ENCODE results near the gene CA5B. TPM values are rescaled to one million over a fixed set of nuclear protein-coding genes. Genes with fewer than 3 reads are reported as not detected.

The CA5B gene
- total and polyA plus RNA-seq, 10 of the 15 experiments (the other 5 are each of a cell fraction or from before 2014, with no cell fraction given) = 1.2 to 6.0 (median 3.2) TPM

DNA sequence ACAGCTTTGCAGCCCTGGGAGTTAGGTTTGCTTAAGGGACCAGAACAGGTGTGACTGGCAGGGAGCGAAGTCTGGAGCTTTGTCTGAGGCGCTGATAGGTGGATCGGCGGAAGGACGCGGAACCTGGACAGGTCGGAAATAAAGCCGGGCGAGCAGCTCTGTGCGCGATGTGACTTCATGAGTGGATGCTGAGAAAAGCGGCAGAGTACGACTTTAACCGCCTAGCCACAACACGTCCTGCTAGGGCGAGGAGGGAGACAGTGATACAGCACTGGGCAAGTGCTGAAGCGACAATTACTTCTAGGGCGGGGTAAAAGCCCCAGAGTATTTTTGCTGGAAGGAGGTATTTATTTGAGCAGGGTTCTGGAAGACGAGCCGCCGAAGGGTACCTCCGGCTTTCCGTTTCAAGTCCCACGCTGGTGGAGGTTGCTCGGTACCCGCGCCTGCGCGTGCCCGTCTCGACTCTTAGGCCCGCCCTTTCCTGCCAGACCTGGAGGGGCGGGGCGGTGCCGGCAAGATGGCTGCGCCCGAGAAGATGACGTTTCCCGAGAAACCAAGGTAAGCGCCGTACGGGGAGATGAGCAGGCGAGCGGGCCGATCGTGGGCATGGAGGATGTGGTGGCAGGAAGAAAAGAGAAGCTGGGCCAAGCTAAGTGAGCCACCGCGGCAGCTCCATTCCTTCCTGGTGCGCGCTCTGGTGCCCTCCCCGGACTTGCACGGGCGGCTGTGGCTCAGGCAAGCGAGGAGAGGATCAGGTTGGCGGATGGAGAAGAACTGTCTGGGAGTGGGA lies 52.1 kb downstream of the CA5B start, which contains the start of gene ZRSR2:
Gene ZRSR2 (plus strand): TSS at position 506 of the 790 bp plus-strand sequence. CDS start 12 bp downstream, at position 518.
- peak; percentile 97 for FAIRE-seq
- intact Hi-C loops (cut with micrococcal nuclease; ENCODE audit: unreplicated experiment) = loop anchor here (2.0 to 5.0 kb wide), 2 partner anchors 65 to 113 kb away; partner anchors contain the start of gene AP1S2
- peak; percentile 58 for DNase-seq (ENCODE audit: low read depth, low spot score)
- RAD21 ChIA-PET (ENCODE audit: unreplicated experiment) = interaction anchor here (0.7 to 1.5 kb wide), 5 partner anchors 7 to 65 kb away, joined by 3 to 5 read pairs (median 4); partner anchors contain the start of gene AP1S2
- H3K4me2 ChIP-seq (ENCODE audit: control insufficient read depth, insufficient read depth) = peak within 1 kb of the TSS; percentile 72
- H3K9ac ChIP-seq (ENCODE audit: control insufficient read depth, insufficient read depth, low read length) = peak within 1 kb of the TSS; percentile 78
- peak within 1 kb of the TSS; percentile 68 for H3K27ac ChIP-seq (ENCODE audit: control insufficient read depth, insufficient read depth)
- TSS peak; percentile 90 for BruUV-seq (replicated peaks)
- peak within 1 kb of the TSS; percentile 71 for H3K4me3 ChIP-seq
- POLR2A ChIA-PET = interaction anchor here (0.6 to 2.5 kb wide), 6 partner anchors 8 to 116 kb away, joined by 3 to 18 read pairs (median 7); partner anchors contain the start of gene AP1S2
- H3K27me3 ChIP-seq (replicated peaks in 1 of 2; ENCODE audit: control insufficient read depth in 2 of 2, insufficient read depth in 2 of 2, low read length in 1 of 2) = no peaks in the 10 kb centered on the region
- ATAC-seq = peak; percentile 96
- in situ Hi-C loops (cut with MboI) = no loop called here
- H3K4me1 ChIP-seq (ENCODE audit: control insufficient read depth, insufficient read depth, low read length) = no peaks in the 10 kb centered on the region
- H3K9me3 ChIP-seq (replicated peaks; ENCODE audit: control insufficient read depth, insufficient read depth, low read length) = no peaks in the 10 kb centered on the region
- H2AFZ ChIP-seq (ENCODE audit: control insufficient read depth, low read depth, low read length) = peak within 1 kb of the TSS; percentile 90
- H4K20me1 ChIP-seq (ENCODE audit: control insufficient read depth, insufficient read depth) = no peaks in the 10 kb centered on the region
- SMC1A ChIA-PET (ENCODE audit: uncharacterized antibody, unreplicated experiment) = interaction anchor here (0.7 to 3.2 kb wide), 8 partner anchors 8 to 181 kb away, joined by 3 to 16 read pairs (median 4); no protein-coding TSS in a partner anchor
- H3K79me2 ChIP-seq (ENCODE audit: control insufficient read depth, insufficient read depth, low read length) = peaks cover 24% of the 10 kb centered on the region
- CTCF ChIA-PET = interaction anchor here (0.8 to 1.7 kb wide), 5 partner anchors 10 to 657 kb away, joined by 3 to 8 read pairs (median 4); partner anchors contain the start of gene AP1S2
- WGBS (ENCODE audit: insufficient coverage, insufficient replicate concordance, low lambda C conversion rate, missing lambda C conversion rate) = under 1% methylated on average over 55 of the region's 55 CpGs
- peaks cover 0 to 10% of the 10 kb centered on the region in 2 experiments; a peak in 1 of 4 replicates for H3K36me3 ChIP-seq (ENCODE audit: control insufficient read depth in 2 of 2, insufficient read depth in 2 of 2, low read length in 1 of 2)
- TF ChIP-seq ATF2 (IDR thresholded peaks at IDR 0.05; ENCODE audit: low read length) = no peak
- TF ChIP-seq SPI1 (IDR thresholded peaks at IDR 0.05; ENCODE audit: borderline replicate concordance, insufficient read depth, low read depth, low read length) = no peak
- no peak for TF ChIP-seq E2F8 (IDR thresholded peaks at IDR 0.05; ENCODE audit: low read depth, partially characterized antibody)
- no peak for TF ChIP-seq EP300 (IDR thresholded peaks at IDR 0.05; ENCODE audit: borderline replicate concordance in 1 of 2, control insufficient read depth in 1 of 2, low read depth in 2 of 2, low read length in 2 of 2)
- TF ChIP-seq RUNX3 (IDR thresholded peaks at IDR 0.05; ENCODE audit: low read length) = 0 out of 2 replicates have a peak, but pooled peaks have one; percentile 2
- peak; percentile 88 for TF ChIP-seq PKNOX1 (IDR thresholded peaks at IDR 0.05)
- TF ChIP-seq, protein P1, sequence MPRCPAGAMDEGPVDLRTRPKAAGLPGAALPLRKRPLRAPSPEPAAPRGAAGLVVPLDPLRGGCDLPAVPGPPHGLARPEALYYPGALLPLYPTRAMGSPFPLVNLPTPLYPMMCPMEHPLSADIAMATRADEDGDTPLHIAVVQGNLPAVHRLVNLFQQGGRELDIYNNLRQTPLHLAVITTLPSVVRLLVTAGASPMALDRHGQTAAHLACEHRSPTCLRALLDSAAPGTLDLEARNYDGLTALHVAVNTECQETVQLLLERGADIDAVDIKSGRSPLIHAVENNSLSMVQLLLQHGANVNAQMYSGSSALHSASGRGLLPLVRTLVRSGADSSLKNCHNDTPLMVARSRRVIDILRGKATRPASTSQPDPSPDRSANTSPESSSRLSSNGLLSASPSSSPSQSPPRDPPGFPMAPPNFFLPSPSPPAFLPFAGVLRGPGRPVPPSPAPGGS (IDR thresholded peaks at IDR 0.05; ENCODE audit: borderline replicate concordance, insufficient read depth, low read depth, low read length, poor library complexity, severe bottlenecking) = no peak
- no peak for TF ChIP-seq ZNF24 (IDR thresholded peaks at IDR 0.05)
- no peak; the same call in 1 of the 2 replicates for TF ChIP-seq EED (IDR thresholded peaks at IDR 0.05; ENCODE audit: low read depth)
- TF ChIP-seq, protein P2, sequence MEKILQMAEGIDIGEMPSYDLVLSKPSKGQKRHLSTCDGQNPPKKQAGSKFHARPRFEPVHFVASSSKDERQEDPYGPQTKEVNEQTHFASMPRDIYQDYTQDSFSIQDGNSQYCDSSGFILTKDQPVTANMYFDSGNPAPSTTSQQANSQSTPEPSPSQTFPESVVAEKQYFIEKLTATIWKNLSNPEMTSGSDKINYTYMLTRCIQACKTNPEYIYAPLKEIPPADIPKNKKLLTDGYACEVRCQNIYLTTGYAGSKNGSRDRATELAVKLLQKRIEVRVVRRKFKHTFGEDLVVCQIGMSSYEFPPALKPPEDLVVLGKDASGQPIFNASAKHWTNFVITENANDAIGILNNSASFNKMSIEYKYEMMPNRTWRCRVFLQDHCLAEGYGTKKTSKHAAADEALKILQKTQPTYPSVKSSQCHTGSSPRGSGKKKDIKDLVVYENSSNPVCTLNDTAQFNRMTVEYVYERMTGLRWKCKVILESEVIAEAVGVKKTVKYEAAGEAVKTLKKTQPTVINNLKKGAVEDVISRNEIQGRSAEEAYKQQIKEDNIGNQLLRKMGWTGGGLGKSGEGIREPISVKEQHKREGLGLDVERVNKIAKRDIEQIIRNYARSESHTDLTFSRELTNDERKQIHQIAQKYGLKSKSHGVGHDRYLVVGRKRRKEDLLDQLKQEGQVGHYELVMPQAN (conservative IDR thresholded peaks at IDR 0.05) = peak; percentile 88
- TF ChIP-seq SMARCA5 (IDR thresholded peaks at IDR 0.05) = no peak

Data from GM12878 (cell line).